HUES6 (cell line): ENCODE results near the gene KRTAP23-1.

Experiments
- H3K27ac ChIP-seq: 2 replicates; pipeline ENCODE4 v1.7.0; 2013; ENCODE audit warnings: low read depth, mild to moderate bottlenecking, low read length, inconsistent platforms
- H3K27me3 ChIP-seq: 2 replicates; pipeline ENCODE4 v1.6.1; 2013; ENCODE audit warnings: low read length; ENCODE audit not compliant: control insufficient read depth, insufficient read depth
- H3K36me3 ChIP-seq: 2 replicates; pipeline ENCODE4 v1.6.1; 2013; ENCODE audit warnings: low read length; ENCODE audit not compliant: control insufficient read depth, insufficient read depth
- H3K4me1 ChIP-seq: 2 replicates; pipeline ENCODE4 v1.6.1; 2013; ENCODE audit warnings: low read length; ENCODE audit not compliant: control insufficient read depth, insufficient read depth
- H3K4me3 ChIP-seq: 2 replicates; pipeline ENCODE4 v1.5.1; 2013; ENCODE audit warnings: low read depth, low read length
- H3K9ac ChIP-seq: one replicate; pipeline ENCODE4 v1.6.1; 2013; ENCODE audit warnings: mild to moderate bottlenecking, low read length
- H3K9me3 ChIP-seq: 2 replicates; pipeline ENCODE4 v1.6.1; 2013; ENCODE audit warnings: low read depth, low read length; ENCODE audit not compliant: control insufficient read depth, insufficient read depth

Gene KRTAP23-1

GRCh38 chr21:30340714-30341573 lies 7.5 kb downstream of the KRTAP23-1 start:
- Histone ChIP-seq H3K9ac (no peak overlapping the region), H3K4me3 (no peak overlapping the region)

GRCh38 chr21:30338717-30339116 lies 9.7 kb downstream of the KRTAP23-1 start:
- Histone ChIP-seq H3K9me3 (no peaks in the 10 kb centered on the region), H3K27ac (no peak overlapping the region), H3K9ac (no peak overlapping the region), H3K4me1 (no peaks in the 10 kb centered on the region), H3K27me3 (no peaks in the 10 kb centered on the region), H3K4me3 (no peak overlapping the region), H3K36me3 (no peaks in the 10 kb centered on the region)

More at GRCh38 chr21:30340714-30341573, 7.5 kb downstream of the KRTAP23-1 start:
- Histone ChIP-seq H3K36me3 (no peaks in the 10 kb centered on the region), H3K4me1 (no peaks in the 10 kb centered on the region), H3K27me3 (no peaks in the 10 kb centered on the region), H3K27ac (no peak overlapping the region), H3K9me3 (no peaks in the 10 kb centered on the region)

GRCh38 chr21:30337772-30338171 lies 10.6 kb downstream of the KRTAP23-1 start:
- no peak overlapping the region for H3K27ac ChIP-seq
- H3K9ac ChIP-seq, result no peak overlapping the region

DNA sequence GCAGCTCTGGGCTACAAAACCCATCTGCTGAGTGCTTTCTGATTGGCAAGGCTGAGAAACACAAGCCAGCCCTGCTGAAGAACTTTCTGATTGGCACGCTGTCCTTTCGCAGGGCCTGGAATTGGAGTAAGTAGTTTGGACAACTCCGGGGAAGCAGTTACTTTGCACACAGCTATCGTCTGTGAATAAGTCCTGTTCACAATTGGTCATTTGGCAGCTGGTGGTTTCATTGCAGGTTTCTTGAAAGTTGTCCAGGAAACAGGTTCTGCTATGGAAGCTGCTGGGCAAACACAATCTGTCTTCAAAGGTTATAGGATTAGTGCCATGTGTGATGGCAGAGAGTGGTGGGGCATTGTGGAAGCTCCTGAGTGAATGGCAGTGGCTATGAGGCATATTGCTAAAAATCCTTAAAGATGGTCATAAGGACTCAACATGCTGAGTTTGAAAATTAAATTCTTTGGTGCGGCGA lies 11.1 kb downstream of the KRTAP23-1 start, which contains the start of gene KRTAP27-1:
KRTAP27-1 (minus strand) TSS at position 419 of the 469 bp plus-strand sequence; CDS start at position 393, 26 bp downstream.
- Histone ChIP-seq H3K9ac (no peak within 1 kb of the TSS), H3K4me1 (no peaks in the 10 kb centered on the region), H3K4me3 (no peak within 1 kb of the TSS), H3K27ac (no peak within 1 kb of the TSS), H3K27me3 (no peaks in the 10 kb centered on the region), H3K36me3 (no peaks in the 10 kb centered on the region), H3K9me3 (no peaks in the 10 kb centered on the region)

More at GRCh38 chr21:30337772-30338171, 10.6 kb downstream of the KRTAP23-1 start:
- Histone ChIP-seq H3K4me3 (no peak overlapping the region), H3K9me3 (no peaks in the 10 kb centered on the region), H3K36me3 (no peaks in the 10 kb centered on the region), H3K27me3 (no peaks in the 10 kb centered on the region), H3K4me1 (no peaks in the 10 kb centered on the region)

GRCh38 chr21:30336596-30336995 lies 11.8 kb downstream of the KRTAP23-1 start:
- Histone ChIP-seq H3K4me1 (no peaks in the 10 kb centered on the region), H3K4me3 (no peak overlapping the region), H3K9ac (no peak overlapping the region), H3K9me3 (no peaks in the 10 kb centered on the region), H3K27me3 (no peaks in the 10 kb centered on the region), H3K27ac (no peak overlapping the region), H3K36me3 (no peaks in the 10 kb centered on the region)

- Histone ChIP-seq H3K27me3 (no peaks in the 10 kb centered on the region), H3K9me3 (no peaks in the 10 kb centered on the region)
Measured at GRCh38 chr21:30333736-30334135, 14.7 kb downstream of the KRTAP23-1 start.

DNA sequence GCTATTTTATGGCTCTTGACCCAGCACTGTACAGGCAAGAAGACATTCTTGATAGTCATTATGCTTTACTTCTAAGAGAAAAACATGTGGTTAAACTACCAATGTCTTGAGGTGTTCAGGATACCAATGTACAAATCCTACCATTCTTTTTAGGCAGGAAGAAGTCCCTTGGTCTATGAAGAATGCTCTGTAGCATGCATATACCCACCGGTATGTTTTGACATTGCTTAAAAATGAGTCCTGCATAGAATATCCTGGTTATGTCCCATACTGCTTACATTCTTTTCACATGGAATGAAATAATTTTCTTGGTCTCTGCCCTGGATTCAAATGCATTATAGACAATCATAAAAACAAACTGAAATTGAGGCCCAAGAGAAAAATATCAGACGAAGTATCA lies 15.7 kb downstream of the KRTAP23-1 start:
- no peaks in the 10 kb centered on the region for H3K9me3 ChIP-seq
- no peaks in the 10 kb centered on the region for H3K27me3 ChIP-seq
- no peak overlapping the region for H3K4me3 ChIP-seq
- no peak overlapping the region for H3K9ac ChIP-seq
- no peaks in the 10 kb centered on the region for H3K36me3 ChIP-seq
- H3K27ac ChIP-seq, result no peak overlapping the region
- no peaks in the 10 kb centered on the region for H3K4me1 ChIP-seq

More at GRCh38 chr21:30333736-30334135, 14.7 kb downstream of the KRTAP23-1 start:
- H3K9ac ChIP-seq, result no peak overlapping the region
- H3K4me1 ChIP-seq, result no peaks in the 10 kb centered on the region
- no peak overlapping the region for H3K4me3 ChIP-seq
- H3K27ac ChIP-seq, result no peak overlapping the region
- no peaks in the 10 kb centered on the region for H3K36me3 ChIP-seq

DNA sequence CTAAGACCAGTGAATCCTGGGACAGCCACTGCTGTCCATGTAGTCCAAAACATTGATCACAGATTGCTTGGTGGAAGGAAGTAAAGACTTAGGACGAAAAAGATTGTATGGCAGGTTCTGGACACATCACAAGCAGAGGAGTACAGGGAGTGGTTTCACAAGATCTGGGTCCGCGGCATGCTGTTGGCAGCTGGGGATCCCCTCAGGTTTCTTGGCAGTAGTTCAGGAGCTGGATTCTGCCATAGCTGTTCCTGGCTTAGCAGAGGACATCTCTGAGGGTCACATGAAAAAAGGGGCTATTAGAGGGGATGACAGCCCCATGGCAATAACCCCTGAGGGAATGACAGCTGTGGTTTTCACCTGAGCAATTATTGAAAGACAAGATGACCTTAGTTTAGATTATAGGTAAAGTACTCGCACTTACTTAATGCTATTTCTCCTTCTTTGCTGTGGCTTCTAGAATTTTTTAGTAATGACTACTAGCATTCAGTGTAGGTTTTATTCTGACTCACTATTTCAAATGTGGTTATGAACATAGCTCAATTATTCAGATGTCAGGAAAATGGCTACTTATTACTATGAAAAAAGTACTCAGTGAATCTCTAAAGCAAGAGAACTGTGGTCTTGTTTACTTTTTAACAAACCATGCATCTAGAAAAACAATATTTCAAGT lies 19.1 kb downstream of the KRTAP23-1 start:
- Histone ChIP-seq H3K4me3 (no peak overlapping the region), H3K9ac (no peak overlapping the region), H3K27ac (no peak overlapping the region), H3K27me3 (no peaks in the 10 kb centered on the region), H3K9me3 (0 out of 2 replicates have a peak, but pooled peaks cover 3% of the 10 kb centered on the region), H3K36me3 (no peaks in the 10 kb centered on the region), H3K4me1 (no peaks in the 10 kb centered on the region)

DNA sequence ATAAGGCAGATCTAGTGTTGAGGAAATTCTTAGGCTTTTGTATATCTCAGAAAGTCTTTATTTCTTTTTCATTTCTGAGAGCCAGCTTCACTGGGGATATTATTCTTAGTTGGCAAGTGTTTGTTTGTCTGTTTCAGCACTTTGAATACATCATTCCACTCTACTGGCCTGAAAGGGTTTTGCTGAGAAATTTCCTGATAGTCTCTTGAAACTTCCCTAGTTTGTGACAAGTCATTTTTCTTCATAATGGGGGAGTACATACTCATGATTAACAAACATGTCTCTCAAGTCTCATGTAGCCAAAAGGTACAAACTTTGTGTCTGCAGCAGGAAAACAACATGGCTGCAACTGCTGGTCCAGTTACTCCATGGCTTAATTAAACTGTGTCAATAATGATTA lies 22.0 kb downstream of the KRTAP23-1 start:
- H3K9me3 ChIP-seq, result 0 out of 2 replicates have a peak, but pooled peaks cover 3% of the 10 kb centered on the region
- no peak overlapping the region for H3K9ac ChIP-seq
- no peaks in the 10 kb centered on the region for H3K36me3 ChIP-seq
- no peaks in the 10 kb centered on the region for H3K27me3 ChIP-seq
- no peaks in the 10 kb centered on the region for H3K4me1 ChIP-seq
- no peak overlapping the region for H3K4me3 ChIP-seq
- H3K27ac ChIP-seq, result no peak overlapping the region

- H3K9ac ChIP-seq, result no peak within 1 kb of the TSS
- no peaks in the 10 kb centered on the region for H3K9me3 ChIP-seq
- no peaks in the 10 kb centered on the region for H3K4me1 ChIP-seq
- H3K27me3 ChIP-seq, result no peaks in the 10 kb centered on the region
- H3K4me3 ChIP-seq, result no peak within 1 kb of the TSS
- H3K27ac ChIP-seq, result no peak within 1 kb of the TSS
- no peaks in the 10 kb centered on the region for H3K36me3 ChIP-seq
Measured at GRCh38 chr21:30320215-30320614, 28.2 kb downstream of the KRTAP23-1 start, which contains the start of gene KRTAP26-1. Gene KRTAP26-1 (minus strand): TSS chr21:30320315. CDS start chr21:30320035, 280 bp downstream.

- no peak overlapping the region for H3K4me3 ChIP-seq
- no peak overlapping the region for H3K27ac ChIP-seq
- H3K9ac ChIP-seq, result no peak overlapping the region
- H3K36me3 ChIP-seq, result no peaks in the 10 kb centered on the region
- H3K9me3 ChIP-seq, result no peaks in the 10 kb centered on the region
- no peaks in the 10 kb centered on the region for H3K27me3 ChIP-seq
- no peaks in the 10 kb centered on the region for H3K4me1 ChIP-seq
Measured at GRCh38 chr21:30315701-30316100, 32.7 kb downstream of the KRTAP23-1 start.
